GM12801 (cell line): Measurements from ENCODE around the gene CHRM3.

Experiments
- CTCF ChIP-seq: IDR thresholded peaks from one replicate; pipeline ENCODE4 v1.5.1; 2011; ENCODE audit warnings: control low read depth; ENCODE audit not compliant: insufficient read length; ENCODE audit errors: extremely low read depth

CHRM3 gene

GRCh38 chr1:239417221-239417620 is 30.9 kb downstream of the CHRM3 start:
- TF ChIP-seq CTCF: no peak

GRCh38 chr1:239417986-239418640 is 31.7 kb downstream of the CHRM3 start:
- TF ChIP-seq CTCF: no peak

GRCh38 chr1:239418681-239419080 is 32.3 kb downstream of the CHRM3 start:
- TF ChIP-seq CTCF: no peak

- TF ChIP-seq CTCF: no peak
Observed at GRCh38 chr1:239421811-239422210, 35.4 kb downstream of the CHRM3 start.

- TF ChIP-seq CTCF: no peak
Observed at GRCh38 chr1:239422818-239423217, 36.5 kb downstream of the CHRM3 start.

- no peak for TF ChIP-seq CTCF
Observed at GRCh38 chr1:239426821-239427475, 40.6 kb downstream of the CHRM3 start.

GRCh38 chr1:239427712-239428111 is 41.3 kb downstream of the CHRM3 start:
- no peak for TF ChIP-seq CTCF
